K562 (cell line): ENCODE measurements around the gene MYH9. TPM values are rescaled to one million over a fixed set of nuclear protein-coding genes. Genes with fewer than 3 reads are reported as not detected.

Source experiments
- ATAC-seq: fragments of 200-7000 bp; cut with Tn5 transposase; 3 replicates; pipeline ENCODE4 v1.9.1; 2020; ENCODE audit warnings: moderate library complexity
- BruUV-seq: library from RNA; stranded (reverse); fragments of 400-500 nt; replicated peaks from 2 replicates; lab custom pipeline; 2021; lab: Mats Ljungman, UMichigan
- CTCF ChIA-PET: fragments of 300-600 bp; formaldehyde crosslinking; extraction: SDS; loops from one replicate; lab custom pipeline; 2021; ENCODE audit warnings: low intra/inter-chr PET ratio; lab: Yijun Ruan, JAX
- POLR2A ChIA-PET: fragments of 300-600, 350-650 bp; sonication (Branson Sonifier 250); formaldehyde crosslinking; extraction: SDS; loops from one replicate; lab custom pipeline; 2021; ENCODE audit warnings: antibody characterized with exemption, inconsistent platforms; lab: Yijun Ruan, JAX
- DNase-seq, 4 experiments: peaks; one replicate each; pipeline versions ENCODE4 v3.0.0 to v3.0.0-alpha.2; 2011 to 2018; ENCODE audit warnings: low spot score in 3 of 4, mixed read lengths in 3 of 4; ENCODE audit errors: extremely low read depth in 1 of 4
- FAIRE-seq: peaks from 2 replicates; lab custom pipeline; 2011; peaks lifted over from hg19 to GRCh38; lab: Jason Lieb, UNC
- H2AFZ ChIP-seq: 2 replicates; pipeline ENCODE4 v1.6.0; 2011; ENCODE audit warnings: low read depth, low read length, control low read depth, inconsistent platforms
- H3K27ac ChIP-seq: fragments of 200-600 bp; 3 replicates; pipeline ENCODE4 v1.8.0; 2011; ENCODE audit warnings: low read depth, mild to moderate bottlenecking, control low read depth, inconsistent platforms, low read length, moderate library complexity, mixed read lengths; ENCODE audit errors: extremely low read depth
- H3K27me3 ChIP-seq, 2 experiments: fragments of 300-600 bp in 1 of 2; 2 replicates in 1 of 2; 3 replicates in 1 of 2; pipeline versions ENCODE4 v1.6.0 to v1.8.0; 2011; ENCODE audit warnings: inconsistent platforms in 2 of 2, low read length in 2 of 2, mild to moderate bottlenecking in 1 of 2, mixed read lengths in 1 of 2, moderate library complexity in 1 of 2; ENCODE audit not compliant: control insufficient read depth in 2 of 2, insufficient read depth in 2 of 2
- H3K36me3 ChIP-seq: fragments of 300-600 bp; 3 replicates; pipeline ENCODE4 v1.8.0; 2011; ENCODE audit warnings: mild to moderate bottlenecking, low read length, inconsistent platforms; ENCODE audit not compliant: control insufficient read depth, insufficient read depth
- H3K4me1 ChIP-seq, 2 experiments: fragments of 200-600 bp in 1 of 2; replicated peaks in 1 of 2; 2 replicates in 1 of 2; 3 replicates in 1 of 2; pipeline versions ENCODE4 v1.5.1 to v1.8.0; 2011; ENCODE audit warnings: inconsistent platforms in 2 of 2, low read length in 2 of 2, mild to moderate bottlenecking in 1 of 2, mixed read lengths in 1 of 2, moderate library complexity in 1 of 2; ENCODE audit not compliant: control insufficient read depth in 2 of 2, insufficient read depth in 2 of 2
- H3K4me2 ChIP-seq: 2 replicates; pipeline ENCODE4 v1.6.1; 2011; ENCODE audit warnings: low read length, control low read depth, inconsistent platforms, mixed read lengths; ENCODE audit not compliant: insufficient read depth
- H3K4me3 ChIP-seq: fragments of 200-600 bp; sonication (generic), shearing (Covaris generic); 2 replicates; pipeline ENCODE4 v1.5.1; 2016; ENCODE audit warnings: control low read depth, inconsistent platforms
- H3K79me2 ChIP-seq: fragments of 200-600 bp; 3 replicates; pipeline ENCODE4 v1.8.0; 2011; ENCODE audit warnings: low read length, inconsistent platforms; ENCODE audit not compliant: control insufficient read depth, insufficient read depth
- H3K9ac ChIP-seq, 2 experiments: 2 replicates each; pipeline versions ENCODE4 v1.6.0 to v1.6.1; 2011; ENCODE audit warnings: low read depth in 2 of 2, low read length in 2 of 2, control low read depth in 1 of 2, inconsistent platforms in 1 of 2, mild to moderate bottlenecking in 1 of 2, mixed read lengths in 1 of 2; ENCODE audit not compliant: insufficient read depth in 1 of 2
- H3K9me1 ChIP-seq: one replicate; pipeline ENCODE4 v1.6.0; 2011; ENCODE audit warnings: inconsistent platforms, mild to moderate bottlenecking, low read length, moderate library complexity; ENCODE audit not compliant: control insufficient read depth, insufficient read depth
- H3K9me3 ChIP-seq: replicated peaks from 2 replicates; pipeline ENCODE4 v1.5.1; 2011; ENCODE audit warnings: low read depth, low read length, inconsistent platforms; ENCODE audit not compliant: control insufficient read depth, insufficient read depth
- H4K20me1 ChIP-seq: replicated peaks from 2 replicates; pipeline ENCODE4 v1.6.1; 2011; ENCODE audit warnings: low read length, inconsistent platforms, mixed read lengths; ENCODE audit not compliant: control insufficient read depth, insufficient read depth
- ARID2 ChIP-seq: fragments of 450-650 bp; IDR thresholded peaks from 2 replicates; pipeline ENCODE4 v1.6.1; 2017; ENCODE audit warnings: antibody characterized with exemption, mild to moderate bottlenecking
- GTF2F1 ChIP-seq: IDR thresholded peaks from 2 replicates; pipeline ENCODE4 v1.6.1; 2011; ENCODE audit warnings: low read depth, low read length, improper control_type of control experiment
- RBM15 ChIP-seq: fragments of 200-400 bp; formaldehyde crosslinking; IDR thresholded peaks from 2 replicates; pipeline ENCODE4 v1.6.1; 2018; ENCODE audit warnings: mild to moderate bottlenecking, low read length, moderate library complexity; ENCODE audit not compliant: insufficient read depth
- ZNF121 ChIP-seq: sonication (generic); formaldehyde crosslinking; conservative IDR thresholded peaks from 2 replicates; pipeline ENCODE4 v1.8.0; 2022; ENCODE audit warnings: missing genetic modification reagents
- ZNF561 ChIP-seq: fragments of 450-650 bp; formaldehyde crosslinking; conservative IDR thresholded peaks from 2 replicates; pipeline ENCODE4 v1.4.0; 2020; ENCODE audit warnings: mild to moderate bottlenecking, moderate library complexity
- WGBS: fragments of 100-300 bp; shearing (Covaris generic); methylation state at CpG from one replicate; pipeline ENCODE4 v1.1.6; 2016; ENCODE audit warnings: low coverage, mixed read lengths; ENCODE audit not compliant: insufficient coverage; ENCODE audit errors: missing lambda C conversion rate; 5-methylcytosine and 5-hydroxymethylcytosine counted together
- in situ Hi-C: fragments of 300-500 bp; cut with MboI; formaldehyde crosslinking; loops from 4 replicates; pipeline ENCODE4 v1.15.0; 2018; ENCODE audit warnings: inconsistent platforms, mixed read lengths
- intact Hi-C: fragments of 100-400 bp; cut with micrococcal nuclease; formaldehyde crosslinking; loops from 2 replicates; pipeline ENCODE4 v1.14.2; 2022
- polyA plus RNA-seq, 8 experiments: library from polyadenylated mRNA; depleted of rRNA in 4 of 8; stranded (reverse) in 5 of 8; unstranded in 3 of 8; fragments of >200 nt; fragmentation: Nextera tagmentation in 2 of 8; fragmentation: Illumina TruSeq in 1 of 8; extraction: Ambion mirVana in 2 of 8; extraction: Trizol in 1 of 8; gene quantifications; 2 replicates each; pipeline versions ENCODE4 v1.2.1 to v1.2.3, GENCODE V29; 2011 to 2014; ENCODE audit warnings: inconsistent platforms in 1 of 8, missing spikeins in 1 of 8
- total RNA-seq, 7 experiments: library from RNA; depleted of rRNA in 6 of 7; stranded (reverse); fragments of >200 nt in 6 of 7; fragmentation: Illumina TruSeq in 2 of 7; extraction: Trizol in 2 of 7; gene quantifications; 2 replicates each; pipeline versions ENCODE4 v1.2.1 to v1.2.3, GENCODE V29; 2011 to 2021; ENCODE audit warnings: low replicate concordance in 1 of 7
- TF ChIP-seq, protein P1 (sequence below), 2 experiments: fragments of 450-650 bp in 1 of 2; sonication (generic) in 1 of 2; formaldehyde crosslinking in 1 of 2; IDR thresholded peaks in 1 of 2; conservative IDR thresholded peaks in 1 of 2; 2 replicates each; pipeline versions ENCODE4 v1.6.1 to v1.8.1; 2016 to 2023; ENCODE audit warnings: mild to moderate bottlenecking in 2 of 2, moderate library complexity in 2 of 2, inconsistent platforms in 1 of 2, missing genetic modification reagents in 1 of 2
- TF ChIP-seq, protein P2 (sequence below): fragments of 450-650 bp; IDR thresholded peaks from 2 replicates; pipeline ENCODE4 v1.6.1; 2016; ENCODE audit warnings: antibody characterized with exemption

Gene MYH9
- total and polyA plus RNA-seq, 9 of the 15 experiments (the other 6 are each of a cell fraction or from before 2014, with no cell fraction given) = 0.71 to 111 (median 24.6) TPM

DNA sequence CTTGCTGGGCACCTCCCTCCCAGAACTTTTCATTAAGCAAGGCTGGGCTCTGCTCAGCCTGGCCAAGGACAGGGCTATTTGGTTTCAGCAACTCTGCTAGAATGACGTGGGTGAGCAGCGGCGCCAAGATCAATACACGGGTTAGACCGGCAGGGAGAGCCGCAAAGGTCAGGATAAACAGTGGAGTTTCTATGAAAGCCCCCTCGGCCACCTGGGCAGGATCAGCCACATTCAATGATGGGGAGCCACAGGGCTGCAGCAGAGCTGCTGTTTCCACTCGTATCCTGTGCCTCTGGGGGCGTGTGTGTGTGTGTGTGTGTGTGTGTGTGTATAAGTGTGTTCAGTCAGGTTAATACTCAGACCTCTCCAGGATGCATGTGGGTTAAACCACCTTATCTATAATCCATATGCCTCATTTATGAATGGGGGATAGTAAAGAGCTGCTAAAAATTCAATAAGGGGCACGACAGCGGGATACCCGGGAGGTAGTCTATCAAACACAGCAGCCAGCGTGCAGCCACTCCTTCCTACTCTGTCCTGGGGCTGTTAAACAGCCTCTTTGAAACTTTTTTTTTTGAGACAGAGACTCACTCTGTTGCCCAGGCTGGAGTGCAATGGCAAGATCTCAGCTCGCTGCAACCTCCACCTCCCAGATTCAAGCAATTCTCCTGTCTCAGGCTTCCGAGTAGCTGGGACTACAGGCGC lies 34.8 kb downstream of the MYH9 start:
- 82% methylated on average over 16 of the region's 16 CpGs for WGBS
- no peak overlapping the region for H3K4me2 ChIP-seq
- peaks cover 19 to 22% of the 10 kb centered on the region in 2 experiments for H3K4me1 ChIP-seq
- ATAC-seq = no peak
- FAIRE-seq = no peak
- ChIA-PET POLR2A (interaction anchor here (0.6 to 1.2 kb wide), 3 partner anchors 14 to 118 kb away, joined by 3 read pairs; no protein-coding TSS in a partner anchor), CTCF (no interaction called here)
- H3K4me3 ChIP-seq = no peak overlapping the region
- H3K79me2 ChIP-seq = peaks cover 72% of the 10 kb centered on the region
- no peak overlapping the region for H2AFZ ChIP-seq
- H3K9ac ChIP-seq = peak overlapping the region in 1 of 2 experiments; percentile 45; a peak in 2 of 4 replicates
- in situ Hi-C loops (no loop called here), intact Hi-C loops (no loop called here)
- no peaks in the 10 kb centered on the region for H3K9me3 ChIP-seq
- no peaks in the 10 kb centered on the region; the same call in 1 of the 2 replicates for H4K20me1 ChIP-seq
- H3K27me3 ChIP-seq = no peaks in the 10 kb centered on the region
- H3K36me3 ChIP-seq = peaks cover 12% of the 10 kb centered on the region; the same call in 2 of the 3 replicates
- no peaks in the 10 kb centered on the region for H3K9me1 ChIP-seq
- no peak overlapping the region for H3K27ac ChIP-seq
- TF ChIP-seq ZNF121 (CRISPR knock-in tag) (no peak), GTF2F1 (no peak), ARID2 (no peak), ZNF561 (CRISPR knock-in tag) (no peak), RBM15 (no peak)
- TF ChIP-seq, protein P1, sequence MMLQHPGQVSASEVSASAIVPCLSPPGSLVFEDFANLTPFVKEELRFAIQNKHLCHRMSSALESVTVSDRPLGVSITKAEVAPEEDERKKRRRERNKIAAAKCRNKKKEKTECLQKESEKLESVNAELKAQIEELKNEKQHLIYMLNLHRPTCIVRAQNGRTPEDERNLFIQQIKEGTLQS (IDR thresholded peaks at IDR 0.05) = no peak
- TF ChIP-seq, protein P1 (CRISPR knock-in tag; conservative IDR thresholded peaks at IDR 0.05) = no peak
- TF ChIP-seq, protein P2, sequence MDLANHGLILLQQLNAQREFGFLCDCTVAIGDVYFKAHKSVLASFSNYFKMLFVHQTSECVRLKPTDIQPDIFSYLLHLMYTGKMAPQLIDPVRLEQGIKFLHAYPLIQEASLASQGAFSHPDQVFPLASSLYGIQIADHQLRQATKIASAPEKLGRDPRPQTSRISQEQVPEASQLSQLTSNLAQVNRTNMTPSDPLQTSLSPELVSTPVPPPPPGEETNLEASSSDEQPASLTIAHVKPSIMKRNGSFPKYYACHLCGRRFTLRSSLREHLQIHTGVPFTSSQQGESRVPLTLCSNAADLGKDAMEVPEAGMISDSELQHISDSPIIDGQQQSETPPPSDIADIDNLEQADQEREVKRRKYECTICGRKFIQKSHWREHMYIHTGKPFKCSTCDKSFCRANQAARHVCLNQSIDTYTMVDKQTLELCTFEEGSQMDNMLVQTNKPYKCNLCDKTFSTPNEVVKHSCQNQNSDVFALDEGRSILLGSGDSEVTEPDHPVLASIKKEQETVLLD = no peak
- no peak for DNase-seq
- BruUV-seq = no TSS peak
